GM23338 (cell line): ENCODE data around the gene RBP5. TPM values are rescaled to one million over a fixed set of nuclear protein-coding genes. Genes with fewer than 3 reads are reported as not detected.

ENCODE experiments used
- ATAC-seq: fragments of 200-7000 bp; cut with Tn5 transposase; 3 replicates; pipeline ENCODE4 v1.9.1; 2020
- DNase-seq: peaks from one replicate; pipeline ENCODE4 v3.0.0-alpha.2; 2015; ENCODE audit warnings: low spot score
- H2AFZ ChIP-seq: fragments of 200-600 bp; sonication (generic); 2 replicates; pipeline ENCODE4 v1.8.0; 2016; ENCODE audit warnings: antibody characterized with exemption, mild to moderate bottlenecking, moderate library complexity
- H3F3A ChIP-seq: fragments of 200-600 bp; sonication (generic); replicated peaks from 2 replicates; pipeline ENCODE4 v1.8.0; 2017; ENCODE audit warnings: antibody characterized with exemption, mixed run types, low read depth
- H3K27ac ChIP-seq: fragments of 200-600 bp; sonication (generic); 2 replicates; pipeline ENCODE4 v1.6.1; 2016; ENCODE audit warnings: low read depth
- H3K27me3 ChIP-seq: fragments of 200-600 bp; sonication (generic); 2 replicates; pipeline ENCODE4 v1.8.0; 2016; ENCODE audit warnings: mild to moderate bottlenecking, mixed run types, moderate library complexity; ENCODE audit not compliant: insufficient read depth
- H3K36me3 ChIP-seq: fragments of 200-600 bp; sonication (generic); 2 replicates; pipeline ENCODE4 v1.8.0; 2016; ENCODE audit warnings: mild to moderate bottlenecking; ENCODE audit not compliant: insufficient read depth
- H3K4me1 ChIP-seq: fragments of 200-600 bp; sonication (generic); 2 replicates; pipeline ENCODE4 v1.8.0; 2016; ENCODE audit warnings: mild to moderate bottlenecking, moderate library complexity; ENCODE audit not compliant: insufficient read depth
- H3K4me2 ChIP-seq: fragments of 200-600 bp; sonication (generic); 2 replicates; pipeline ENCODE4 v1.7.1; 2017; ENCODE audit warnings: mixed run types
- H3K4me3 ChIP-seq: fragments of 200-600 bp; sonication (generic); 2 replicates; pipeline ENCODE4 v1.6.1; 2016; ENCODE audit warnings: mixed run types
- H3K79me2 ChIP-seq: fragments of 200-600 bp; sonication (generic); replicated peaks from 2 replicates; pipeline ENCODE4 v1.8.0; 2017; ENCODE audit warnings: mild to moderate bottlenecking; ENCODE audit not compliant: insufficient read depth
- H3K9me2 ChIP-seq: fragments of 200-600 bp; sonication (generic); 2 replicates; pipeline ENCODE4 v1.8.0; 2017; ENCODE audit not compliant: insufficient read depth
- H4K20me1 ChIP-seq: fragments of 200-600 bp; sonication (generic); replicated peaks from 2 replicates; pipeline ENCODE4 v1.8.0; 2017; ENCODE audit warnings: mild to moderate bottlenecking; ENCODE audit not compliant: insufficient read depth
- H3K27ac Mint-ChIP-seq: 2 replicates; pipeline ENCODE4 v1.8.0; 2020; ENCODE audit warnings: inconsistent platforms, mild to moderate bottlenecking, moderate library complexity, mixed read lengths
- H3K27me3 Mint-ChIP-seq: 3 replicates; pipeline ENCODE4 v1.8.0; 2022; ENCODE audit warnings: low read depth, mild to moderate bottlenecking, moderate library complexity, mixed read lengths, inconsistent platforms; ENCODE audit not compliant: insufficient read depth, poor library complexity
- H3K36me3 Mint-ChIP-seq: 3 replicates; pipeline ENCODE4 v1.8.0; 2021; ENCODE audit warnings: low read depth, mild to moderate bottlenecking, inconsistent platforms, moderate library complexity, mixed read lengths
- H3K4me1 Mint-ChIP-seq: 3 replicates; pipeline ENCODE4 v1.8.0; 2020; ENCODE audit warnings: mild to moderate bottlenecking, inconsistent platforms, mixed read lengths
- H3K4me3 Mint-ChIP-seq: 3 replicates; pipeline ENCODE4 v1.8.0; 2021; ENCODE audit warnings: moderate library complexity, mild to moderate bottlenecking, inconsistent platforms, mixed read lengths
- H3K9me3 Mint-ChIP-seq: 3 replicates; pipeline ENCODE4 v1.8.0; 2020; ENCODE audit warnings: moderate library complexity, mild to moderate bottlenecking, inconsistent platforms, mixed read lengths
- CREB1 ChIP-seq: fragments of 250-450 bp; sonication (Bioruptor Pico); IDR thresholded peaks from 2 replicates; pipeline ENCODE4 v1.5.0; 2020; ENCODE audit warnings: low read depth, mild to moderate bottlenecking, moderate library complexity
- CTCF ChIP-seq, 2 experiments: fragments of 200-600 bp in 1 of 2; sonication (generic) in 1 of 2; conservative IDR thresholded peaks; 2 replicates each; pipeline versions ENCODE4 v1.5.1 to v1.6.1; 2016 to 2017; ENCODE audit warnings: antibody characterized with exemption in 2 of 2, low read depth in 2 of 2, mild to moderate bottlenecking in 2 of 2, moderate library complexity in 1 of 2
- ETS1 ChIP-seq: IDR thresholded peaks from 2 replicates; pipeline ENCODE4 v1.6.1; 2016; ENCODE audit warnings: antibody characterized with exemption
- EZH2 ChIP-seq: fragments of 200-600 bp; sonication (generic); IDR thresholded peaks from one replicate; pipeline ENCODE4 v1.8.0; 2017; ENCODE audit warnings: antibody characterized with exemption, mild to moderate bottlenecking, low read depth; ENCODE audit not compliant: unreplicated experiment
- EZH2phosphoT487 ChIP-seq: fragments of 200-600 bp; sonication (generic); IDR thresholded peaks from one replicate; pipeline ENCODE4 v1.8.1; 2018; ENCODE audit warnings: antibody characterized with exemption; ENCODE audit not compliant: unreplicated experiment
- JUNB ChIP-seq: IDR thresholded peaks from one replicate; pipeline ENCODE4 v1.6.1; 2016; ENCODE audit warnings: antibody characterized with exemption; ENCODE audit not compliant: unreplicated experiment
- NANOG ChIP-seq: IDR thresholded peaks from 2 replicates; pipeline ENCODE4 v1.6.1; 2016; ENCODE audit warnings: antibody characterized with exemption, borderline replicate concordance
- STAT1 ChIP-seq: IDR thresholded peaks from one replicate; pipeline ENCODE4 v1.6.1; 2016; ENCODE audit warnings: antibody characterized with exemption; ENCODE audit not compliant: unreplicated experiment
- polyA plus RNA-seq: library from polyadenylated mRNA; unstranded; fragments of >200 nt; fragmentation: Nextera tagmentation; extraction: Ambion mirVana; gene quantifications from 2 replicates; pipeline ENCODE4 v1.2.1, GENCODE V29; 2016
- total RNA-seq: library from RNA; depleted of rRNA; stranded (reverse); fragments of >200 nt; shearing (Covaris generic); gene quantifications from 2 replicates; pipeline ENCODE4 v1.2.3, GENCODE V29; 2014

Gene RBP5
- total and polyA plus RNA-seq, 2 experiments from 2014 or later: 1.2 to 3.0 TPM

- Histone ChIP-seq H3K9me2 (no peaks in the 10 kb centered on the region), H3K79me2 (no peaks in the 10 kb centered on the region), H4K20me1 (no peaks in the 10 kb centered on the region; the same call in 1 of the 2 replicates), H2AFZ (no peak overlapping the region), H3K27ac (no peak overlapping the region), H3K4me1 (no peaks in the 10 kb centered on the region), H3K27me3 (no peaks in the 10 kb centered on the region), H3K4me2 (no peak overlapping the region), H3K36me3 (no peaks in the 10 kb centered on the region; the same call in 1 of the 2 replicates), H3F3A (no peaks in the 10 kb centered on the region), H3K4me3 (no peak overlapping the region)
- no peak for TF ChIP-seq EZH2
- no peak for TF ChIP-seq CREB1 (CRISPR knock-in tag)
- no peak for TF ChIP-seq JUNB
- Mint-ChIP-seq H3K4me3 (no peak overlapping the region), H3K9me3 (no peaks in the 10 kb centered on the region; the same call in 2 of the 3 replicates), H3K36me3 (peaks cover 20% of the 10 kb centered on the region), H3K27me3 (peaks cover 4% of the 10 kb centered on the region), H3K27ac (no peak overlapping the region), H3K4me1 (no peaks in the 10 kb centered on the region)
- no peak for ATAC-seq
- DNase-seq: no peak
Observed at GRCh38 chr12:7146228-7146627, 17.5 kb upstream of the RBP5 start.

GRCh38 chr12:7145671-7146070, 17.0 kb upstream of the RBP5 start:
- Histone ChIP-seq H3K4me2 (no peak overlapping the region), H3K9me2 (no peaks in the 10 kb centered on the region), H3K79me2 (no peaks in the 10 kb centered on the region), H3F3A (no peaks in the 10 kb centered on the region), H3K27me3 (no peaks in the 10 kb centered on the region), H3K36me3 (no peaks in the 10 kb centered on the region; the same call in 1 of the 2 replicates), H3K27ac (no peak overlapping the region), H3K4me3 (no peak overlapping the region), H2AFZ (no peak overlapping the region), H3K4me1 (no peaks in the 10 kb centered on the region), H4K20me1 (no peaks in the 10 kb centered on the region; the same call in 1 of the 2 replicates)
- Mint-ChIP-seq H3K36me3 (peaks cover 20% of the 10 kb centered on the region), H3K27me3 (peaks cover 4% of the 10 kb centered on the region), H3K27ac (no peak overlapping the region), H3K4me3 (no peak overlapping the region), H3K9me3 (no peaks in the 10 kb centered on the region; the same call in 2 of the 3 replicates), H3K4me1 (no peaks in the 10 kb centered on the region)
- DNase-seq: no peak
- ATAC-seq: no peak
- TF ChIP-seq ETS1: no peak
- no peak for TF ChIP-seq EZH2
- no peak for TF ChIP-seq CREB1 (CRISPR knock-in tag)
- TF ChIP-seq EZH2phosphoT487: no peak
- no peak for TF ChIP-seq NANOG
- TF ChIP-seq CTCF (conservative IDR thresholded peaks at IDR 0.05; ENCODE audit: low read depth in 2 of 2): no peak
- TF ChIP-seq STAT1: no peak
